HG03575 (cell line): ENCODE measurements around the gene DDX6.
"Not testable (repeated sequence)": the region's sequence is repeated elsewhere in the genome, so short reads cannot be mapped to it uniquely, and the experiment has no call there.

ENCODE experiments used
- ATAC-seq: cut with Tn5 transposase; IDR thresholded peaks from one replicate; pipeline ENCODE4 v1.9.1; 2021; ENCODE audit not compliant: unreplicated experiment, insufficient number of reproducible peaks, low FRiP score; ENCODE audit errors: extremely low read depth

Gene DDX6

DNA sequence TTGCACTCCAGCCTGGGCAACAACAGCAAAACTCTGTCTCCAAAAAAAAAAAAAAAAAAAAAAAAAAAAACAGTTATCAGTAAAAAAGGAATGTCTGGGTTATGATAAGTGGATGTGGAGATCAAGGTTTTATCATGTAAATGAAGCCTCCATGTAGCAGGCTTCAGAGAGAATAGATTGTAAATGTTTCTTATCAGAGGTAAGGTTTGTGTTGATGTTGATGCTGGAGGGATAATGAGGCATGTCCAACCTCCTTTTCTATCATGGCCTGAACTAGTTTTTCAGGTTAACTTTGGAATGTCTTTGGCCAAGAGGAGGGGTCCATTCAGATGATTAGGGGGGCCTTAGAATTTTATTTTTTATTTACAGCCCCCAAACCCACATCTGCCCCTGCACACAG lies 76.1 kb downstream of the DDX6 start:
- ATAC-seq = no peak

GRCh38 chr11:118714416-118714815 lies 76.5 kb downstream of the DDX6 start:
- ATAC-seq = not testable (repeated sequence)

DNA sequence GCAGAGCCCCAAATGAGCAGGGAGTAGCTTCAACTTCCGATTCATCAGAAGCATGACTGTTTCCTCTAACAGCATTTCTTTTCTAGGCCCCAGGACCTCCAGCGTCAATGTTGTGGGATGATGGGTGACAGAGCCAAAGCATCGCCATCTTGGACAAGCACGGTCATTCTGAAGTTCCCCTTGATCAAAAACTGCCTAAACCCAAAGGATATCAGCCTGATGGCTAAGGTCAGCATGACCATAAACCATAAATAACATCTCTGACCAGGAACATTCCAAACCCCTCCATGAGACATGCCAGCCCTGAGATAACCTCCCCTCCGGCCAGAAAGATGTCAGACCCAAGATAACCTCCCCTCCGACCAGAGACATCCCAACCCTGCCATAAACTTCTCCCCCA lies 82.7 kb downstream of the DDX6 start:
- ATAC-seq = no peak

- no peak for ATAC-seq
These were observed 84.5 kb downstream of the DDX6 start for GRCh38 chr11:118706546-118706825.

DNA sequence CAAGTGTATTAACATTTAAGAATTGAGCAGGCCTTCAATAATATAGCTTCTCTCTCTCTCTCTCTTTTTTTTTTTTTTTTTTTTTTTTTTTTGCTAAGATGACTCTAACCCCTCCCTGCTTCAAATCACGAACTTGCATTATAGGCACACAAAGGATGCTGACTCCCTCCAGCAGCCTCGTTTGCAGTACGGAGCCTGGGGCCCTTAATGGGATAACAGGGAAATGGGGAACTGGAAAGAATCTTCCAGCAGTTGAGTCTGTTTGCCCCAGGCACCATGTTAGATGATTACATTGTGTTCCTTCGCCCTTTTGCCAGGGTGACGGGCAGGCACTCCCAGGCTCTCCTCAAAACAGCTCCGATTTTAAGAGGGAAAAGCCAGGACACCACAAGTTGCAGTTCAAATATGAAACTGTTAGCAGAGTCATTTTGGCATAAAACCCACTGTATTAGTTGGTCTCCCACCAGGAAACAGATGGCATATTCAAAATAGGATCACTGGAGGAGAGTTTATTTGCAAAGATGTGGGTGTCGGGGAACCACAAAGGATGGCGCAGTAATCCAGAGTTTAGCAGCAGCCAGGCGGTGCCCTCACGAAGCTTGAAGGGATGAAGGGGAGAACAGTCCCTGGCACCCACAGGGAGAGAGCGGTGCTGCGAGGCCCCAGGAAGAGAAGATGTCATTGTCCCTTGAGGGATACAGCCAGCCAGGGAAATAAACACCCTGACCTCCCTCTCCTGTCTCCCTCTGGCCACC lies 85.0 kb downstream of the DDX6 start:
- ATAC-seq = no peak

DNA sequence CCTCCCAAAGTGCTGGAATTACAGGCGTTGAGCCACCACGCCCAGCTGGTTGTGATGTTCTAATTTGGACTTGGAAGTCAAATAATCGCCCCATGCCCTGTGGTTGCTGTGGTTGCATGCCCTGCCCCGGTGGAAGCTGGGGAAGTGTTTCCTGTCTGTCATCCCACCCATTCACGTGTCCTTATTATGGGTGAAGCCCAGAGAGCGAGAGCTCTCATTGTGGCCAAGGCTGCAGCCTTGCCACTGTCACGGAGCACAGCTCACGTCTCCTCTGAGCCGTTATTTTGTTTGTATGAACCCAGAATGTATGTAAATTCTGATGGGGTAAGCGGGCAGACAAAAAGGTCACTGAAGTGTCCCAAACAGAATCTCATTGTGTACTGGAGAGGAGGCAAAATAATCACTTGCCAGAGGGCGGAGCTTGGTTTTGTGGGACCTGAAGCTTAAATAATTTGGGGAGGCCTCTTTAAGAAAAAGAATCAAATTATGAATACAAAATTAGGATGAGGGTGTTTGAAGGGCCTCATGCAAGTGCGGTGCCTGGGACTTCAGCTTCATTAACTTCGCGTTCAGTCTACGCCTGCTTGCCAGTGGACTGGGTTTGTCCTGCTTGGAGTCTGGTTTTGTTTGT lies 85.7 kb downstream of the DDX6 start:
- ATAC-seq = no peak

DNA sequence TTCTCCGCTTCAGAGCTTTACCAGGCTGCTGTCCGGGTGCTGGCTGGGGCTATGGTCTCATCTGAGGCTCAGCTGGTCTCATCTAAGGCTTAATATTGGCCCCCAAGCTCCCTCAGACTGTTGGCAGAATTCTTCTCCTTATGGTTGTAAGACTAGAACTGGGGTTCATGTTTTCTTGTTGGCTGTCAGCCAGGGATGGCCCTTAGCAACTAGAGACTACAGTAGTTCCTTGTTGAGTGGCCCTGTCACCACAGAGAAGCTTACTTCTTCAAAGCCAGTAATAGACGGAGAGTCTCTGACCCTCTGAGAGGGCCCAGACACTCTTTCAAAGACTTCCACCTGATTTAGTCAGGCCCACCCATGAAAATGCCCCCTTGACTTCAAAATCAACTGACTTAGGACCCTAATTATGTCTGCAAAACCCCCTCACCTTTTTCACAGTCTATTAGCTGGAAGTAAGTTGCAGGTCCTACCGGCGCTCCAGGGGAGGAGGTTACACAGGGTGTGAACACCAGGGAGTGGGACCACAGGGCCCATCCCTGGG lies 87.3 kb downstream of the DDX6 start:
- no peak for ATAC-seq

- ATAC-seq = no peak
These were observed 91.3 kb downstream of the DDX6 start for GRCh38 chr11:118699506-118700220.
